Tibial nerve (tissue), 4 donors: ENCODE results near the gene RGS1.

Source experiments
- EP300 ChIP-seq, 2 donors: sonication (generic); formaldehyde crosslinking; IDR thresholded peaks; one replicate each; pipeline ENCODE4 v1.6.1; 2017; ENCODE audit warnings: antibody characterized with exemption in 2 of 2, mild to moderate bottlenecking in 1 of 2
- POLR2A ChIP-seq, 2 donors: fragments of 450-650 bp; IDR thresholded peaks; one replicate each; pipeline ENCODE4 v1.6.1; 2017; ENCODE audit warnings: antibody characterized with exemption in 2 of 2, mild to moderate bottlenecking in 2 of 2, moderate library complexity in 2 of 2
- TF ChIP-seq, protein P1 (sequence below), 5 experiments: fragments of 200-600 bp in 3 of 5; fragments of 450-650 bp in 2 of 5; sonication (generic) in 3 of 5; IDR thresholded peaks; one replicate each; pipeline ENCODE4 v1.5.1; 2016 to 2019; ENCODE audit warnings: antibody characterized with exemption in 5 of 5, mild to moderate bottlenecking in 3 of 5, moderate library complexity in 2 of 5

DNA sequence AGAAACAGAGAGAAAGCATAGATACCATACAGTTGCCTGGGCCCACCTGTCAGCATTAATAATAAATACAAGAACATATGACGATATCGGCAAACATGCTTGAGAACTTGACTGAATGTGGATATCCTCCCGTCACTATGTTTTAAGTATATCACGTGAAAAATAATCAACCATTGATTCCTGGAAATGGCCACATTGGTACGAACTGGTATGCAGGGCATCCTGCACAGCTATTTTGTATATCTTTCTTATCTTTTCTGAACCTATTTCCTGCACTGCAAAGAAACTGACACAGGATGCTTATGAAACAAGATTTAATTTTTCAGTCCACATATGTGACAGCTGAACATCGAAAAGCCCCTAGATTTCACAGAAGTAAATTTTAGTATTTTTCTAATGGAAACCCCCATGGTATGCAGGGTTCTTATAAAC lies 22.8 kb upstream of the RGS1 start:
- no peak for TF ChIP-seq POLR2A (IDR thresholded peaks at IDR 0.05)
- TF ChIP-seq, protein P1, sequence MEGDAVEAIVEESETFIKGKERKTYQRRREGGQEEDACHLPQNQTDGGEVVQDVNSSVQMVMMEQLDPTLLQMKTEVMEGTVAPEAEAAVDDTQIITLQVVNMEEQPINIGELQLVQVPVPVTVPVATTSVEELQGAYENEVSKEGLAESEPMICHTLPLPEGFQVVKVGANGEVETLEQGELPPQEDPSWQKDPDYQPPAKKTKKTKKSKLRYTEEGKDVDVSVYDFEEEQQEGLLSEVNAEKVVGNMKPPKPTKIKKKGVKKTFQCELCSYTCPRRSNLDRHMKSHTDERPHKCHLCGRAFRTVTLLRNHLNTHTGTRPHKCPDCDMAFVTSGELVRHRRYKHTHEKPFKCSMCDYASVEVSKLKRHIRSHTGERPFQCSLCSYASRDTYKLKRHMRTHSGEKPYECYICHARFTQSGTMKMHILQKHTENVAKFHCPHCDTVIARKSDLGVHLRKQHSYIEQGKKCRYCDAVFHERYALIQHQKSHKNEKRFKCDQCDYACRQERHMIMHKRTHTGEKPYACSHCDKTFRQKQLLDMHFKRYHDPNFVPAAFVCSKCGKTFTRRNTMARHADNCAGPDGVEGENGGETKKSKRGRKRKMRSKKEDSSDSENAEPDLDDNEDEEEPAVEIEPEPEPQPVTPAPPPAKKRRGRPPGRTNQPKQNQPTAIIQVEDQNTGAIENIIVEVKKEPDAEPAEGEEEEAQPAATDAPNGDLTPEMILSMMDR (IDR thresholded peaks at IDR 0.05): no peak
- no peak for TF ChIP-seq EP300 (IDR thresholded peaks at IDR 0.05)
